DMS53 treated with DMSO at 0.1 percent for 48 hours (cell line): ENCODE results near the gene PLPP7.

Source experiments
- DNase-seq: peaks from one replicate; lab custom pipeline; 2025; ENCODE audit not compliant: unreplicated experiment; lab: John Stamatoyannopoulos, UW

PLPP7 gene

DNA sequence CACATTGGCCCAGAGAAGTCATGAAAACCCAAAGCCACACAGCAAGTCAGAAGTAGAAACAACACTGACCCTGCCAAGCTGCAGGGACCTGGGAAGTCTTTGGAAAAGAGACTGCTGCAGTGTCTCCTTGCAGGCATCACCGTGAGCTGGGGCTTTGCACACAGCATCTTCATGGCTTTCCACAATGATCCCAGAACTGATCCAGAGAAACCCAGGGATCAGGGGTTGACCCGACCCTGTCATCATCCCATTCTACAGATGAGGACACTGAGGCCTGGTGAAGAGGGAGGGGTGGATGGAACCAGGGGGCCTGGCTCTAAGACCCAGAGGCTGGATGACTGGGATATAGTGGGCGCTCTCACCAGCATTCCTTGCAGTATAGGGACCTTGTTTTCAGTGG lies 8.9 kb upstream of the PLPP7 start:
- no peak for DNase-seq

DNA sequence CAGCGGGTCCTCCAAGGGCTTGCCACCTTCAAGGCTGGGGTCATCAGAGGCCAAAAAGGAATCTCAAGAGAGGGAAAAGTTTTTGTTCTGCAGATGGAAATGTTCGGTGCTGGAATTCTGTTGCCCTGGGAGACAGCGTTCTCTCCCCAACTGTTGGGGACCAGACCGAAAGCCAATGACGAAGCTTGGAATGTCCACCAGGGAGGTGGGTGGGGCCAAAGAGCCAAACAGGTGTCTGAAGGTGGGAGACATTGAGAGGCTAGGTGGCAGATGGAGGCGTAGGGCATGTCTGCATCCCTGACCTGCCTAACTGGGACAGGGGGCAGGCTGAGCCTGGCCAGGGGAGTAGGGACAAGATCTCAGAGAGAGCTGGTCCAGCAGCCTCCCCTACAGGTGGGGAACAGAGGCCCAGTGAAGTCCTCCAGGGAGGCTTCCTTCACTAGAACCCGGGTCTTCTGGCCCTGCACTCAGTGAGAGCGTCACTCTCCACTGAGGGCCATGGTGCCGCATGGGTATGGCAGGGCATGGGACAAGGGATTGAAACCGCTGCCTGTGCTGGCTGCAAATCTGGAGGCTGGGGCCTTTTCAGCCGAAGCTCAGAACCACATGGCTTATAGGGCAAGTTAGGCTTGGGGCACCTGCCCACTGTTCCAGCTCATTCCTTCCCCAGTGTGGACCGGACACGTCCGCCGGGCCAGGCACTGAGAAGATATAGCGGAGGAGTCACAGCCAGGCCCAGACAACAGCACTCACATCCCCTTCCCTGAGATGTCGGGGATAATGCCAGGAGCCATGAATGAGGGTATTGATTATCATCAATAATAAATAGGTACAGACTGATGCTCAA lies 8.2 kb upstream of the PLPP7 start:
- DNase-seq = no peak

DNA sequence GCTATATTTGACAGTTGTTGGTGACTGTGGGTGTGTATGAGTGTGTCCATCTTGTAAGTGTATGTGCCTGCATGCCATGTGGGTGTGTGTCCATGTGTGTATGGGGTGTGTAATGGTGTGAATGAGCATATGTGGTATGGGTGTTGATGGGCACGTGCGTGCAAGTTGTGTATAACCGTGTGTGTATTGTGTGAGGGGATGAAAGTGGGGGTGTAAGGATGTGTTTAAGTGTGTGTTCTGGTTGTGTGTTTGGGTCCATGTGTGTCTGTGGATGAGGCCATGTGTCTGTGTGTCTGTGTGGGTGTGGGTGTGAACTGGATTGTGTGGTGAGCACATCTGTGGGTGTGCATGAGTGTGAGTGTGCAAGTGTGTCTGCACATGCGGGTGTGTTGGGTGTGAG lies 7.3 kb upstream of the PLPP7 start:
- no peak for DNase-seq

DNA sequence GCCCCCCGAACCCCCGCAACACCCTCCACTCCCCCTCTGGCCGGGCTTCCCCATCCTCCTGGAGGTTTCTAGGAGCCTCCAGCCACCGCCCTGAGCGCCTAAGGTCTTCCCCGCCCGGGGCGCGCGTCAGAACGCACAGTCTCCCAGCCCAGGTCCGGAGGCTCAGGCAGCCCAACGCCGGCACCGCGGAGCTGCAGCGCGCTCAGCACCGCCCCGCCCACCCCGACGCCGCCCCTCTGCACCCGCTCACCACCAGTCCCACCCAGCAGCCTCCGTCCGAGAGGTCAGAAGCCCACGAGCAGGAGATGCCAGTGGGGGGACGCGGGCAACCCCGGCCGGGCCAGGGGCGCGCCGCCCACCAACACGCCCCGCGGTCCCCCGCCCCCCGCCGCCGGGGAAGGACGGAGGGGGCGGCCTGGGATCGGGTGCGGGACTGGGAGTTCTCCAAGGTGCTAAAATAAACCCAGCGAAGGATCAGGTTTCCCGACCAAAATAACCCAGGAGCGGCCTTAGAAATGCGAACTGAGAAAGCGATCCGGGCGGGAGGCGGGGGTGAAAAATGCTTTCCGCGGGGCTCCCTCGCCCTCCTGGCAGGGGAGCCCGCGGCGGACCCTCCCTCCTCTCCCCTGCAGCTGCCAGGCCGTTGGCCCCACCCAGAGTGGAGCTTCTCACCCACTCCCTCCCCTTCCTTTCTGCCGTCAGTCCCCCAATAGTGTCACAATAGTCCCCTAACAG lies 6.7 kb upstream of the PLPP7 start:
- DNase-seq = no peak

DNA sequence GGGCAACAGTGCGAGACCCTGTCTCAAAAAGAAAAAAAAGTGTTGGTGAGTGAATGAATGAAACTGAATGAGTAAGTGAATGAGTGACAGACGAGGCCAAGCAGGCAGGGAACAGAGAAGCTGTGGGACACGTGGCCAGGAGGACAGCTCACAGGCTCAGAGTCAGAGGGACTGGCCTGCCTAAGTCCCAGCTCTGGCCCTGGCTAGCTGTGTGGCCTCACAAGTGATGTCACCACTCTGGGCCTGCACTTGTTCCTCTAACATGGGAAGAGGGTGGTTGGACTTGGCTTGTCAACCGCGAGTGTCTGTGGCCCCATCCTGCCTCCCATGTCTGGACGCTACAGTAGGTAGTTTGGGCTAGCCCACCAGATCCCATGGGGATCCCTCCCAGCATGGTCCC lies 4.7 kb upstream of the PLPP7 start:
- DNase-seq = no peak

DNA sequence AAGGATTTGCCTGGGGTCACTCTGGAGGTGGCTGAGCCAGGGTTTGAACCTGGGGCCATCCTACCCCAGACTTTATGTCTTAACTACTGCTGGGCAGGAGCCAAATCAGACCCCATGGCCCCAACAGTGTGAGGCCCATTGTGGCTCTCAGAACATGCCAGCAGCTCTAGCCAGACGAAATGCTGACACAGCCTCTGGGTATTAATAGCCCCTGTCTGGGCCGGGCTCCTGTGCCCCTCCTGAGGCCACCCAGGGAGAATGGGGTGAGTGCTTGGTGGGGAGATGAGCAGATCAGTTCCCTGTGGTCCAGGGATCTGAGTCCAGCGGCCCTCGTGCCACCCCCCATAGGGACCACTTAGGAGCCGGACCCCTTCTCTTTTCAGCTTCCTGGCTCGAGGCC lies 2.2 kb upstream of the PLPP7 start:
- DNase-seq = no peak

DNA sequence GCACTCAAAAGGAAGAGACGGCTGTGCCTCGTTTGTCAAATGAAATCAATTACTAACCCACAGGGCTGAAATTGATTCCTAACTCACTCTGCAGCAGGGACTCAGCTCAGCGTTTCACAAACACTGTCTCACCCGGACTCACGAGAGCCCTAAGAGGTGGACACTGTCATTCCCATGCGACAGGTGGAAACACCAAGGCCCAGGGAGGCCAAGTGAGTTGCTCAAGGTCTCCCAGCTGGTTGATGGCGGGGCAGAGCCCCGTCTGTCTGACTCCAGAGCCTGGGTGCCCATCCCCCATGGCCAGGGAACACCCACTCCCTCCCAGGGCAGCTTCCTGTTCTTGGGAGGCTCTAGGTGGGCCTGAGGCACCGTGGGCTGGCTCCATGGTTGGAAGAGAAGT lies 1.3 kb upstream of the PLPP7 start:
- no peak for DNase-seq

DNA sequence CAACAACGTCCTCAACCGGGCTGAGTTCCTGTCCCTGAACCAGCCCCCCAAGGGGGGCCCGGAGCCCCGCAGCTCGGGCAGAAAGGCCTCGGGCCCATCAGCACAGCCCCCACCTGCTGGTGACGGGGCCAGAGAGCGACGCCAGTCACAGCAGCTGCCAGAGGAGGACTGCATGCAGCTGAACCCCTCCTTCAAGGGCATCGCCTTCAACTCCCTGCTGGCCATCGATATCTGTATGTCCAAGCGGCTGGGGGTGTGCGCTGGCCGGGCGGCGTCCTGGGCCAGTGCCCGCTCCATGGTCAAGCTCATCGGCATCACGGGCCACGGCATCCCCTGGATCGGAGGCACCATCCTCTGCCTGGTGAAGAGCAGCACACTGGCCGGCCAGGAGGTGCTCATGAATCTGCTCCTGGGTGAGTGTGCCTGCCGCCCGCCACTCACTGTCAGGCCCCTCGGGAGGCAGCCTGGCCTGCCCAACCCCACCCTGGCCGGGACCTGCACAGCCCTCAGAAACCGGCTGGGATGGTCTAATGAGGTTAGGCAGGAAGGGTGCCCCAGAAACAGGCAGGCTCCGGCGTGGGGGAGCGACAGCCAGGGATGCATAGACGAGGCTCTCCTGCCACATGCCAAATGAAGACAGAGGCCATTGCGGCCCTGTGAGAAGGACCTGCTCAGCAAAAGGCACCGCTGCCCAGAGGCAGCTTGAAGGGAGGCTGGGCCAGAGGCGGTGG lies 678 bp downstream of the PLPP7 start:
- no peak for DNase-seq

DNA sequence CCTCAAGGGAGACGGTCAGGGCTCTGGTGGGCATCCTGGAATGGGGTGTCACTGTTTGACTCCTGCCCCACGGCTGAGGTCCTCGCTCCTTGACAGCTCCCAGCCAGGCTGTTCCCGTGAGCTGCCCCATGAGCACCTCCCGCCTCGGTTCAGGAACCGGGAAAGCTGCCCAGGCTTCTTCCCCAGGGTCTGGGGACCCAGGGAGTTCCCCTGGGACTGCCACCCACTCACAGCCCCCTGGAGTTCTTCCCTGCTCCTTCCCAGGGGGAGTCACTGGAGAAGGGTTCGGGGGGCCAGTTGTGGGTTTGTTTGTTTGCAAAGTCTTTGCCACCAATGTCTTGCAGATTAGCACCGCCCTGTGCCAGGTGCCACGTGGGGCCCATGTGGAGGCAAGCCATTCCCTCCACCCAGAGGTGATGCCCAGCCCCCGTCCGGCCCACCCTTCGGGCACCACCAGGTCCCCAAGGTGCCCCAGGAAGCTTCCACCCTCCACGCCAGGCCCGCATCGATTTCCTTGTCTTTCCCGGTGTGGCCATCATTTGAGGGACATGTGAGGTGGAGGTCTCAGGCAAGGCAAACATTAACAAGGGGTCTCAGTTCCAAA lies 1.3 kb downstream of the PLPP7 start:
- no peak for DNase-seq

DNA sequence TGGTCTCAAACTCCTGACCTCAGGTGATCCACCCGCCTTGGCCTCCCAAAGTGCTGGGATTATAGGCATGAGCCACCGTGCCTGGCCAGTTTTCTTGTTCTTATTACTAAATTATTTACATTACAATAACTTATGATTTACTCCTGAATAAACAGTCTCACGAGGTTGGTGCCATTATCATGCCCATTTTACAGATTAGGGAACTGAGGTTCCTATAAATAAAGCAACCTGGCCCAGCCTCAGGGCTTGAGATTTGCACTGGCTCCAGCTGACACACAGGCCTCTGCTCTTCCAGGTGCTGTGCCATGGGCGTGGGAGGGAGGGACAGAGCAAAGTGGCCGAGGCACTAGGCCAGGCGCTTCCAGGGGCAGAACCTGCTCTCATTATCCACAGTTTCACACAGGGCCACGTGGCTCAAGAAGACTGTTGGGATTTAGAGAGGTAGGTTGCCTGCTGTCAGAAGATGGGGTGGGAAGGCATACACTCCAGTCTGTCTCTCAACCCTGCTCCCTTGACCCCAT lies 2.3 kb downstream of the PLPP7 start:
- no peak for DNase-seq

DNA sequence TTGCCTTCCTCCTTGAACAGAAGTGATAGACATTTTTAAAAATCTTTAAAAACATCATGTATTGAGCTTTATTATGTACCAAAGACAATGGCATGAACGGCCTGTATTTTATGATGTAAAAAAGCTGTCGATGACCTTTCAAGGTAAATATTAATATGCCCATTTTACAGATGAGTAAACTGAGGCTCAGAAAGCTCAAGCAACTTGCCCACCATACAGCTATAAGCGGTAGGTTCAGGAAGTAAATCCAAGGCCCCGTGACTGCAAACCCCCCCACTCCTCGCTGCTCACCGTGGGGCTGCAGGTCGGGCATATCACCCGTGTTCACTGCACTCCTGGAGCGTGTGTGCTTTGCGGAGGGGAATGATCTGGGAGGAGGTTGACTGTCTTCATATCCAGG lies 3.4 kb downstream of the PLPP7 start:
- DNase-seq = no peak

DNA sequence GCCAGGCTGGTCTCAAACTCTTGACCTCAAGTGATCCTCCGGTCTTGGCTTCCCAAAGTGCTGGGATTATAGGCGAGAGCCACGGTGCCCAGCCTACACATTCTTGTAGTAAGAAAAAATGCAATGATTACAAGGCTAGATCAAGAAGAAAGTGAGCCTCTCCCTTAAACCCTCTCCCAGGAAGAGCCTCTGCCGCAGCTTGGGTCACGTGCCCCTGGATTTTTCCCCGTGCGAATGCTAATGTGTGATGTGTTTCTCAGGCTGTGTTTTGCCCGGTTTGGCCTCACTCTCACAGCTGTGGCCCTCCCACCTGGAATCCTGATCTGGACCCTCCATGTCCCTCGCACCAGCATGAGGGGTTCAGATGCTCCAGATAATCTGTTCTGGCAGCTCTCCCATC lies 6.9 kb downstream of the PLPP7 start:
- no peak for DNase-seq

DNA sequence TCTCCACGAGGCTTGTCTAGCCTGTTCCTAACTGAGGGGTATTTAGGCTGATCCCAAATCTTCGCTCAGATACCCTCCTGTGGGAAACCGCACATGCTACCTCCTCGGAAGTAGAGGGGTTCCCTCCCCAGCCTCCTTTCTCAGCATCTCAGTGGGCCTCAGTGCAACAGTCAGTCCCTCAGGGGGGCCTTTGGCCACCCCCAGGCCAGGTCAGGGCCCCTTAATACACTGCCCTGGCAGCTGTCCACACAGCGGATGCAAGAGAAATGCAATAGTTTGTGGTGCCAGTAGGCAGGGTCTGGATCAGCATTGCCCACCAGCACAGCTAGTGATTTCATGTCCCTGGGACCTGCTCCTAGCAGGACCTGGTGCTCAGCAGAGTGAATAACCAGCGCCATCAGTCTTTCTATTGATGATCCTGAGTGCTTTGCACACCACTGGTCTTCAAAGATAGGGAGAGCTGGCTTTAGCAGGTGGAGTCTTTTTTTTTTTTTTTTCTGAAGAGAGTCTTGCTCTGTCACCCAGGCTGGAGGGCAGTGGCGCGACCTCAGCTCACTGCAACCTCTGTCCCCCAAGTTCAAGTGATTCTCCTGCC lies 7.5 kb downstream of the PLPP7 start:
- no peak for DNase-seq

DNA sequence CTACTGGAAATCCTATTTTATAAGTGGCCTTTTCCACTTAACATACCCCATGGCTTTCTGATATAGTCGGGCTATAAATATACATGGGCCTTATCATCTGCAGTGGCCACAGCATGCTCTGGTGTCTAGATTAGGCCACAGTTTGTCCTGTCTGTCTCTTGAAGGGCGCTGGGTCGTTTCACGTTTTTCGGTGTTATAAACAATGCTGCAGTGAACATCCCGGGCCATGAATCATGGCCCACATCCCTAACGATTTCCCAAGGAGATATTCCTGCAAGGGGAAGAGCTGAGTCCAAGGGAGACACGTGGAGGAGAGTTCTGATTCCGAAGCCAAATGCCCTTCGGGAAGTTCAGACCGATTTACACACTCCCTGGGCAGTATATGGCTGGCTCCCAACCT lies 8.4 kb downstream of the PLPP7 start:
- DNase-seq = no peak

DNA sequence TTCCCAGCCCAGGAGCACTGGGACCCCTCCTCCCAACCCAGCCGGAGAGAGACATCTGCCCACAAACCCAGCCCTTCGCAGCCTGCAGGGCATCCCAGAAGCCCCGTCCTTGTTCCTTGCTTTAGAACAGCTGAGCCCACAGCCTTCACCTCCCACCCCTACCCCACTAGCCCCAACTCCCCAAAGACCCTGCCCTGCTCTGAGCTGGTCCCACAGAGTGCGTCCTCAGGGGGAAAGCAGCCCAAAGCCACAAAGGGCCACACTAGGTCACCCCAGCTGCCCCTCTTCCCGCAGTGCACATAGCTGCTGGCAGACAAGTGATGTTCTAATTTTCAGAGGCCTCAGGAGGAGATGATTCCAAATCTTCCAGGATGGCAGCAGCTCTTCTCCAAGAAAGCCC lies 8.8 kb downstream of the PLPP7 start:
- no peak for DNase-seq

DNA sequence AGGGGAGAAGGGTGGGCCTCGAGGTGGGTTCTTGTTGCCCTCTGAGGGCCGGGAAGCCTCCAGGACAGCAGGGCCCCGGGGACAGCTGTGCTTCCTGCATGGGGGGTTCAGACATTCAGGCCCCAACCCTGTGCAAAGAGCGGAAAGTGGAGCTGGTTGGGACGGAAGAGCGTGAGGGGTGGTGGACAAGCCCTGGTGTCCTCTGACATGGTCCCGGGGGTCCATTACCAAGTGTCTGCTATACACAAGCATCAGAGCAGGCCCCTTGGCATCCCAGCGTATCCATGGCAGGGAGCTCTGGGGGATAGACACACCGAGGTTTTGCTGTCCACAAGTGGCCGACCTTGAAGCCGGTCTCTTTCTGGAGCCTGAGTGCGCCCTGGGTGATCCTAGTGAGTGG lies 9.3 kb downstream of the PLPP7 start:
- no peak for DNase-seq

DNA sequence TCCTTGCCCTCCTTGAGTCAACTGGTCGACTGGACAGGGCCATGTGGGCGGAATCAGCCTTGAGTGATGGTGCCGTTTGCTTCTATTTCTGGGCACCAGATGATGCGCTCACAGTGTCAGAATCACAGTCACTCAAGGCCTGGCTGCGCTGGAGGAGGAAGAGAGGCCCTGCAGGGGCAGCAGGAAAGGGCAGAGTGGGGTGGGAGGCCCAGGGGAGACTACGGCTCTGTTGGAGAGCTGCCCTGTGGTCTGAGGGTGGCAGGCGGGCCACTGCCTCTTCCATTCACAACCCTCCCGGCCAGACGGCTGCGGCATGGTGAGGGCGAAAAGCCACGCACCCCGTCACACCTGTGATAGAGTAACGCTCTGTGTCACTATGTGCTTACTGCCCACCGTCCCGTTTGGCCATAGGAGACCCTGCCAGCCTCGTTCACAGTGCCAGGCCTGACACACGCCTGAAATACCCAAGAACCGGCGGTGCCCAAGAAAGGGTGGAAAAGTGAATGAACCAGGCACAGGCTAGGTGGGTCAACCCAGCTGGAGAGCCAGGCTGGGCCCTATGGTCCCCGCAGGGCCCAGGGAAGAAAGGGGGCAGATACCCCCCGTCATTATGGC lies 9.9 kb downstream of the PLPP7 start:
- DNase-seq = no peak

DNA sequence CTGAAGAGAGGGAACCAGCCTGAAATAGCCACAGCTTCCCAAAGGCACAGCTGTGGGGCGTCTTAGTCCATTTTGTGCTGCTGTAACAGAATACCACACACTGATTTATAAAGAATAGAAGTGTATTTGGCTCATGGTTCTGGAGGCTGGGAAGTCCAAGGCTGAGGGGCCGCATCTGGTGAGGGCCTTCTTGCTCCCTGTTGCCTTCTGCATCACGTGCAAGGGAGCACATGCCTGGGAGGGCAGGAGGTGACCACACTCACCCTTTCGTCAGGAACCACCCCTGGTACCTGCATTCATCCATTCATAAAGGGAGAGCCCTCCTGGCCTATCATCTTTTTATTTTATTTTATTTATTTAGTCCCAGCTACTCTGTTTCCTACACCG lies 10.4 kb downstream of the PLPP7 start:
- no peak for DNase-seq

DNA sequence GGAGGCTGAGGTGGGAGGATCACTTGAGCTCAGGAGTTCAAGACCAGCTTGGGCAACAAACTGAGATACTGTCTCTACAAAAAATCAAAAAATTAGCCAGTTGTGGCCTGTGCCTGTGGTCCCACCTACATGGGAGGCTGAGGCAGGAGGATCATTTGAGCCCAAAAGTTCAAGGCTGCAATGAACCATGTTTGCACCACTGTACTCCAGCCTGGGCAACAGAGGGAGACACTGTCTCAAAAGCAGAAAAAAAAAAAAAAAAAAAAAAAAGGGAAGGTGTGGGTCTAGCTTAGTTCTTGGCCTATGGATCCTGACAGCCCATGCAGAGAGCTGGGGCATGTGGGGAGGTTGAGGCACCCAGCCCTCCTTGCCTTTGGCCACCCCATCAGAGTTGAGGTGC lies 10.9 kb downstream of the PLPP7 start:
- DNase-seq = no peak

DNA sequence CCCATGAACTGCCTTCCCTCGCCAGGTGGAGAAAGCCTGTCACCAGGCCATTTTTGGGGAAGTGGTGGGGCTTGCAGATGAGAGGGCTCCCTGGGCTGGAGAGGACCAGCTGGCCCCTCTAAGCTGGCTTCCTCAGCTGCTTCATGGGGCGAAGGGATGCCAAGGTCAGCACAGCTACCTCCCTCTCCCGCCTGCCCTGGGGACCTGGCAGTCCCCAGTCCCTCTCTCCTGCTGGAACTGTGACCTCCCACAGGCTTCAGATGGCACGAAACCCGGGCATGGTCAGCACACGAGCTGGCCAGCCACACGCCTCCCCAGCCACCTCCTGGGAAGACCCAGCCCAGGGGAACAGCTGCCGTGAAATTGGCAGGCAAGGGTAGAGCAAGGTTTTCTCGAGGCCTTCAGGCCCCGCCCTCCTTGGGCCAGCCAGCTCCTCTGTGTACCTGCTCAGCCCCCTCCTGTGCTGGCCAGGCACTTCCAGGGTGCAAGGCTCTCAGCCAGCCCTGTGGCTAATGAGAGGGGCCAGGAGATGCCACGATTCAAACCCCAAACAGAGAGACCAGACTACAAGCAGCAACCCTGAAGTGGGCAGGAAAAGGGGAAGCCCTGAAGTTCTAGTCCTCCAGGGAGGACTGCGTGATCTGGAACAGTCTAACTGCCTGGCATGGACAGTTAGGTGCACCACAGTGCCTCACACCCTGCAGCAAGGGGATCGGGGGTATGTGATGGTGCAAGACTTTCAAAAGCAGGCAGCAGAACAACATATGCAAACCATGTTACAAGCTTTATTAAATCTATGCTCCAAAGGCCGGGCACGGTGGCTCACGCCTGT lies 12.9 kb downstream of the PLPP7 start:
- DNase-seq = no peak
